Fibroblast of peridontal ligament (primary cell): Measurements from ENCODE around the gene DNAH8.

ENCODE experiments used
- DNase-seq: peaks from one replicate; pipeline ENCODE4 v3.0.0-alpha.2; 2010; ENCODE audit errors: extremely low read depth

Gene DNAH8

GRCh38 chr6:39053016-39053624, 338.0 kb downstream of the DNAH8 start:
- no peak for DNase-seq

GRCh38 chr6:39053854-39054576, 338.9 kb downstream of the DNAH8 start:
- DNase-seq = no peak

- DNase-seq = no peak
These were observed 339.5 kb downstream of the DNAH8 start for GRCh38 chr6:39054577-39055142.

- no peak for DNase-seq
These were observed 340.6 kb downstream of the DNAH8 start for GRCh38 chr6:39055661-39056060.

GRCh38 chr6:39056191-39056590, 341.1 kb downstream of the DNAH8 start:
- no peak for DNase-seq

- DNase-seq = no peak
These were observed 341.6 kb downstream of the DNAH8 start for GRCh38 chr6:39056681-39057080.

GRCh38 chr6:39057251-39058155, 342.4 kb downstream of the DNAH8 start:
- no peak for DNase-seq

GRCh38 chr6:39058471-39059147, 343.5 kb downstream of the DNAH8 start:
- no peak for DNase-seq

GRCh38 chr6:39059496-39060310, 344.6 kb downstream of the DNAH8 start:
- DNase-seq = no peak

GRCh38 chr6:39060467-39061160, 345.5 kb downstream of the DNAH8 start:
- DNase-seq = no peak

- DNase-seq = no peak
These were observed 346.1 kb downstream of the DNAH8 start for GRCh38 chr6:39061182-39061581.

GRCh38 chr6:39061588-39061987, 346.5 kb downstream of the DNAH8 start:
- DNase-seq = no peak

- no peak for DNase-seq
These were observed 347.1 kb downstream of the DNAH8 start for GRCh38 chr6:39062014-39062740.

GRCh38 chr6:39063526-39063925, 348.4 kb downstream of the DNAH8 start:
- DNase-seq = no peak

GRCh38 chr6:39065561-39065960, 350.4 kb downstream of the DNAH8 start:
- no peak for DNase-seq

- DNase-seq = no peak
These were observed 353.3 kb downstream of the DNAH8 start for GRCh38 chr6:39068391-39068790.

- no peak for DNase-seq
These were observed 357.7 kb downstream of the DNAH8 start for GRCh38 chr6:39072830-39073229.

GRCh38 chr6:39073471-39074355, 358.6 kb downstream of the DNAH8 start:
- no peak for DNase-seq
